ENCODE measurements around the gene PKIG. TPM values are rescaled to one million over a fixed set of nuclear protein-coding genes. Genes with fewer than 3 reads are reported as not detected.
A peak's percentile ranks its signal among the peaks of the same experiment; 100 is the strongest.

The PKIG gene
- total RNA-seq, 1 donor from 2014 or later = 34.7 TPM

DNA sequence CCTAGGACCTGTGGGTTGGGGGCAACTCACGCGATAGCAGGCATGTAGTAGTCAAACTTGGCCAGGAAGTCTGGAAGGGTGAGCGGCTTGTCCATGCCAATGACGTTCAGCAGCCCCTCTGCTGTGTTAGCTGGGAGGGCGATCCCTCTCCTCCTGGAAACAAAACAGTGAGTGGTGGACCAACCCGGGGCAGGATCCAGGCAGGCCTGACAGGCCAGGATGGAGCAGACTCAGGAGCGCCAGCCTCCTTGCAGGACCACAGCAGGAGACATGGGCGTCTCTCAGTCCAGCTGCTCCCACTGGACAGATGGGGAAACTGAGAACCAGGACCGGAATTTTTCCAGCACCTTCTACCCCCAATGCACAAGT, 46.6 kb downstream of the PKIG start:
- TF ChIP-seq, protein P1, sequence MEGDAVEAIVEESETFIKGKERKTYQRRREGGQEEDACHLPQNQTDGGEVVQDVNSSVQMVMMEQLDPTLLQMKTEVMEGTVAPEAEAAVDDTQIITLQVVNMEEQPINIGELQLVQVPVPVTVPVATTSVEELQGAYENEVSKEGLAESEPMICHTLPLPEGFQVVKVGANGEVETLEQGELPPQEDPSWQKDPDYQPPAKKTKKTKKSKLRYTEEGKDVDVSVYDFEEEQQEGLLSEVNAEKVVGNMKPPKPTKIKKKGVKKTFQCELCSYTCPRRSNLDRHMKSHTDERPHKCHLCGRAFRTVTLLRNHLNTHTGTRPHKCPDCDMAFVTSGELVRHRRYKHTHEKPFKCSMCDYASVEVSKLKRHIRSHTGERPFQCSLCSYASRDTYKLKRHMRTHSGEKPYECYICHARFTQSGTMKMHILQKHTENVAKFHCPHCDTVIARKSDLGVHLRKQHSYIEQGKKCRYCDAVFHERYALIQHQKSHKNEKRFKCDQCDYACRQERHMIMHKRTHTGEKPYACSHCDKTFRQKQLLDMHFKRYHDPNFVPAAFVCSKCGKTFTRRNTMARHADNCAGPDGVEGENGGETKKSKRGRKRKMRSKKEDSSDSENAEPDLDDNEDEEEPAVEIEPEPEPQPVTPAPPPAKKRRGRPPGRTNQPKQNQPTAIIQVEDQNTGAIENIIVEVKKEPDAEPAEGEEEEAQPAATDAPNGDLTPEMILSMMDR (conservative IDR thresholded peaks at IDR 0.05) = no peak
- H3K9me3 Mint-ChIP-seq = no peaks in the 10 kb centered on the region
- DNase-seq (ENCODE audit: low read depth, low spot score) = no peak
- H3K36me3 Mint-ChIP-seq (ENCODE audit: low read depth) = no peaks in the 10 kb centered on the region
- no peaks in the 10 kb centered on the region for H3K27me3 Mint-ChIP-seq (ENCODE audit: low read depth)
- no peak overlapping the region for H3K27ac Mint-ChIP-seq (ENCODE audit: unreplicated experiment)
- peaks cover 12% of the 10 kb centered on the region for H3K4me1 Mint-ChIP-seq
- no peak overlapping the region for H3K4me3 Mint-ChIP-seq

DNA sequence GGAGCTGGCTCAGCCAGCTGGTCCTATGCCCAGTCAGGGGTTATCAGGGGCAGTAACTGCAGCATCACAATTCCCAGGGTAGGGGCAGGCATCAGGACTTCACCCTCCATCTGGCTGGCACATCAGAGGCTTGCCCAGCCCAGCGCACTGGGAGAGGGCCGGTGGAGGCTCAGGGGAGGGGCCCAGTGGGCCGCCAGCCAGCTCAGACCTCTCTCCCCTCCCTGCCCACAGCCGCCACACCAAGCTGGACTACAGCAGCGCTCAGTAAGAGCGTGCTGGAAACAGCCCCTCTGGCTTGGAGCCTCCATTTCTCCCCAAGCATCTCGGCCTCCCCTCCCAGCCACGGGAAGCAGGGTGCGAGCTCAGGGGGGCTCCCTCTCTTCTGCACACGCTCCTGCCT, 47.2 kb downstream of the PKIG start:
- peak overlapping the region; percentile 76 for H3K27ac Mint-ChIP-seq (ENCODE audit: unreplicated experiment)
- H3K9me3 Mint-ChIP-seq = no peaks in the 10 kb centered on the region
- no peak for DNase-seq (ENCODE audit: low read depth, low spot score)
- peaks cover 12% of the 10 kb centered on the region for H3K4me1 Mint-ChIP-seq
- no peaks in the 10 kb centered on the region for H3K27me3 Mint-ChIP-seq (ENCODE audit: low read depth)
- no peak overlapping the region for H3K4me3 Mint-ChIP-seq
- TF ChIP-seq, protein P1 (conservative IDR thresholded peaks at IDR 0.05) = no peak
- H3K36me3 Mint-ChIP-seq (ENCODE audit: low read depth) = no peaks in the 10 kb centered on the region

DNA sequence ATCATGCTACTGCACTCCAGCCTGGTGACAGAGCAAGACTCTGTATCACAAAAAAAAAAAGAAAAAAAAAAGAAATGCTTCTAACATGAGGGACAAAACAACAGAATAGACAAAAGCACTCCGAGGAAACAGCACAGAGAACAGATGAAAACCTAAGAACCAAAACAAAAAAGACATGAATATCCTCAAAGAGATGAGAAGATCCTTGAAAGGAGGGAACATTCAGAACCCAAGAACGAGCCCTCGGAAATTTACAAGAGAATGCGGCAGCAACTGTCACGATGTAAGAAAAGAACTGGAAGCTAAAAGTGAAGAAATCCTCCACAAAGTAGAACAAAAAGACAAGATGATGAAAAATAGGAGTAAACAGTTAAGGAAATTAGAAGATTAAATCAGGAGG, 47.9 kb downstream of the PKIG start:
- DNase-seq (ENCODE audit: low read depth, low spot score) = no peak
- Mint-ChIP-seq H3K4me1 (peaks cover 12% of the 10 kb centered on the region), H3K36me3 (ENCODE audit: low read depth) (no peaks in the 10 kb centered on the region), H3K27ac (ENCODE audit: unreplicated experiment) (peak overlapping the region; percentile 1), H3K27me3 (ENCODE audit: low read depth) (no peaks in the 10 kb centered on the region), H3K9me3 (no peaks in the 10 kb centered on the region), H3K4me3 (no peak overlapping the region)
- TF ChIP-seq, protein P1 (conservative IDR thresholded peaks at IDR 0.05) = no peak

DNA sequence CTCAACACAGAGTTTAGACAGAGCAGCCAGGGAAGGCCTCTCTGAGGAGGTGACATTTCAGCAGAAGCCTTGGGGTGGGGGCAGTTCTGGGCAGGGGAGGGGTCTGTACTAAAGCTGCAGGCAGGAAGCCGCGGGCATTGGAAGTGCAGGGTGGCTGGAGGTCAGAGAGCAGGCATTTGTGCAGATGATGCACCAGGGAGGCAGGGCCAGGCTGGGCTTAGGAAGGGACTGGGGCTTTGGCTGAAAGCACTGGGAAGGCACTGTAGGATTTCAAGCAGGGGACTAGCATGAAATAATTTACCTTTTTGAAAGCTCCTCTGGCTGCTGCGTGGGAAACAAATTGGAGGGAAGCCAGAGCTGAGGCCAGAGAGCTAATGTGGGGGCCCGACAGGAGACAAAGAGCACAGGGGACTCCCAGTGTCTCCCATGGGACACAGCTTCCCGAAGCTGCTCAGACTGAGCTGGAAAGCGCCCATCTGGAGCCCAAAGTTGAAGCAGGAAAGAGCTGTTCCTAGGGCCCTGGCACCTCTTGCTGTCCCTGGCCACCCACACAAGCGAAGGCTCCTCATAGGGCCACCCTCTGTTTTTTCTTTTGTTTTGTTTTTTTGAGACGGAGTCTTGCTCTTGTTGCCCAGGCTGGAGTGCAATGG, 49.8 kb downstream of the PKIG start:
- Mint-ChIP-seq H3K36me3 (ENCODE audit: low read depth) (no peaks in the 10 kb centered on the region), H3K27ac (ENCODE audit: unreplicated experiment) (peak overlapping the region; percentile 17), H3K9me3 (no peaks in the 10 kb centered on the region), H3K27me3 (ENCODE audit: low read depth) (no peaks in the 10 kb centered on the region), H3K4me3 (no peak overlapping the region), H3K4me1 (peaks cover 12% of the 10 kb centered on the region)
- TF ChIP-seq, protein P1 (conservative IDR thresholded peaks at IDR 0.05) = no peak
- no peak for DNase-seq (ENCODE audit: low read depth, low spot score)

DNA sequence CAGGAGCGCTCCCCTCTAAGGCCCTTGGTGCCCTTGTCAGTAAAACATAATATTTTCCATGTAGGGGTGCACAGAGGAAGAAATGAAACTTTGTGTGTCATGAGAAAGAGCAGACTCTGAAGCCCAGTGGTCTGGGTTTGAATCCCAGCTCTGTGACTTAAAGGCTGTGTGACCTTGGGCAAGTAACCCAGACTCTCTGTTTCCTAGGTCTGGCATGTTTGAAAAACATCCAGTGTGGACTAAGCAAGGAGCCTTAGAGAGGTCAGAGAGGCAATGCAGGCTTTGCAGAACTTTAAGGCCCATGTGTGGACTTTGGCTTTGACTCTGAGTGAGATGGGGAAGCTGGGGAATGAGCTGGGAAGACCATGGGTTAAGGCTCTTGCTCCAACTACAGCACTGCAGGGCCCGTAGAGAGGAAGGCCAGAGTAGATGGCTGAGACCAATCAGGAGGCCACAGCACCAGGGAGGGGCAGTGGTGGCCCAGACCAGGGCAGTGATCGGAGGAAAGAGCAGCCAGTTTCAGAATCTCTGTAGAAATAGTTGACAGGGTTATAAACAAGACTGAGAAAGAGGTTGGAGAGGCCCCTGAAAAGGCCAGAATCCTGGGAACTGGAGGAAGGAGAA, 50.9 kb downstream of the PKIG start:
- Mint-ChIP-seq H3K36me3 (ENCODE audit: low read depth) (no peaks in the 10 kb centered on the region), H3K27me3 (ENCODE audit: low read depth) (no peaks in the 10 kb centered on the region), H3K4me3 (no peak overlapping the region), H3K4me1 (peaks cover 12% of the 10 kb centered on the region), H3K9me3 (no peaks in the 10 kb centered on the region), H3K27ac (ENCODE audit: unreplicated experiment) (peak overlapping the region; percentile 35)
- no peak for DNase-seq (ENCODE audit: low read depth, low spot score)
- TF ChIP-seq, protein P1 (conservative IDR thresholded peaks at IDR 0.05) = no peak
